NCI-H1930 (cell line): ENCODE measurements around the gene C19orf33.

ENCODE experiments used
- DNase-seq, 2 experiments: peaks; one replicate each; lab custom pipeline; 2025; lab: John Stamatoyannopoulos, UW

C19orf33 gene

DNA sequence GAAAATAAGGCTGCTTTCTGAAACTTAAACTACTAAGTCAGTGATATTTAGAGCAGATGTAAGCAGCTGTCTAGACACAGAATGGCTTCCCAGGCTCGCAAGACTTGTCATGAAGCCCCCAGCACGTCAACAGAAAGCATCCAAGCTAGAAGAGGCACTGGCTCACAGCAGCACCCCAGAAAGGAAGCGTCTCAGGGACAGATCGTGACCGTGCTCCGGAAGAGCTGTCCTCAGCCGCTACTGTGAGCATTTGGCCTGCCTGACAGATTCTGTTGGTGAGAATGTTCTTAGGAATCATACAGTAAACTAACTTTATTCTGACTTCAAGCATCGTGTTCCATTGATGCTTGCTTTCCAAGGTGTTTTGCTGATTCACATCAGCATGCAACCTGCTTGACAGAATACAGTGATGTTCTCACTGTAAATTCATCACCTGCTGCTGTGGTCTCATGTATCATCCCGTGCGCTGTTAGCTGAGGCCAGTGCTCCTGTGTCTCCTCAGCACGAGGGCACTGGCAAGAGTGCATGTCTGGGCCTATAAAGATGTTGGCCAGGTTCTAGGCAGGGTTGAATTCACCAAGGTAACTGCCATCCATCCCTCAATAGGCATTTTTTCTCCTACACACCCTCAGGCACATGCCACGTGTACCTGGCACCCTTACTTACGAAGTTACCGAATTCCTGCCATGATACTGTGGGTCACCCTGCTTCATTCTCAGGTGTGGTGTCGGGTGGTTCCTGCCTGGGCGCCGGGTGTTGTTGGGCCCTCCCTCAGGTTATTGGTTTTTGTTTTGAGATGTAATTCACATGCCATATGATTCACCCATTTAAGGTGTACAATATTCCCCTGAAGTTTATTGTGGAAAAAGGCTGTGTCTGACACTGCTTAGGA is 23.8 kb upstream of the C19orf33 start:
- DNase-seq = no peak

DNA sequence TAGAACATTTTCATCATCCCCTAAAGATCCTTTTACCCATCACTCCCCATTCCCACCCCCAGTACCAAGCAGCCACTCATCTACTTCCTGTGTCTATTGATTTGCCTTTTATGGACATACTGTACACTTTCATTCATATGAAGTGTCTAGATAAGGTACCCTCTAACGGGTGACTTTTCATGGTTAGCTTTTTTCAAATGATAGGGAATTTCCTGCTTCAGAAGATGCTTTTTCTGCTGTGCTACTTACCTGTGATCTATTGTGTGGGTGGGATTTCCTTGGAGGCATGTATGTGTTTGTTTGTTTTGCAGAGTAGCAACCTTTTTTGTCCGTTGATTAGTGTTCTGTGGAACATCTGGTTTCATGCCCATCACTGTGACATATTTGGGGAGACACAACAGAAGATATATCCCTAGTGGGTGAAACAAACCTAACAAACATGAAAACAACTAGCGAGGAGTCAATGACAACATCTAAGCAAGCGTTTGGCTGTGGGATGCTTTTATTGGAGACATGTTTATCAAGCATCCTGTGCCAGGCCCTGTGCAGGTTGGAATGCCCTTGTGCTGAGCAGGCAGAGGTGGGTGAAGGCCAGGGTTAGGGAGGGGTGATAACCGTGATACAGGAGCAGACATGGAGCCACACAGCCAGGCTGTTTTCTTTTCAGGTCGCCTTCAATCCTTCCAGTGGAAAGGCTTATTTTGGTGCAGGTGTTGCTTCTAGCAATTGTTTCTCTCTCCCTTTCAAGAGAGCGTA is 22.1 kb upstream of the C19orf33 start:
- no peak for DNase-seq

DNA sequence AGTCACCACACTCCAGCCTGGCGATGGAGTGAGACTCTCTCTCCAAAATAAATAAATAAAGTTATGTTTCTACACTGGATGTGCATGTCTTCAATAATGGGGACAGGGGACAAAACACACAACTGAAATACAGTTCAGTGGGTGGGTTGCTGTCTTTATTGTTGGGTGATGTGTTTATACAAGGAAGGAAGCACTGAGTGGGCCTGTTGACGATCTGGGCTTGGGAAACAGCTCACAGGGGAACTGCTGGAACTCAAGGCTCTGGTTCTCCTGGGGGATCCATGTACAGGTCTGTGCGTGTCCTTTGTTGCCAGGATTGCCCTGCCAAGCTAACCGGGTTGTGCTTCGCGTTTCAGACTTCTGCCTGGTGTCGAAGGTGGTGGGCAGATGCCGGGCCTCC is 20.8 kb upstream of the C19orf33 start:
- DNase-seq = no peak

DNA sequence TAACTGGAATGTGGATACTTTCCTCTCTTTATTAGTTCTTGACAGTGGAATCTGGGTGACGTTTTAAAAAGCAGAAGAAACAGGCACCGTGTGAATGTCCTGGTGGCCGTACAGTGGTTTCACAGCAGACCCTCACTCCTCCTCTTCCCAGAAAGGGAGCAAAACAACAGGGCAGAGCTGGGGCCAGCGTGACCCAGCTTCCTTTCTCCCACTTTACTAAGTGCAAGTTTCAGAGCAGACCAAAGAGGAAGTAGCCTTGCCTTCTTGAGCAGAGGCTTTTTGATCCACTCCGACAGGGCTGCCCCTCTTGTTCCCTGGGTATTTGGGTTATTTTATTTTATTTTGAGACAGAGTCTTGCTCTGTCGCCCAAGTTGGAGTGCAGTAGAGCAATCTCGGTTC is 19.6 kb upstream of the C19orf33 start:
- DNase-seq = no peak

DNA sequence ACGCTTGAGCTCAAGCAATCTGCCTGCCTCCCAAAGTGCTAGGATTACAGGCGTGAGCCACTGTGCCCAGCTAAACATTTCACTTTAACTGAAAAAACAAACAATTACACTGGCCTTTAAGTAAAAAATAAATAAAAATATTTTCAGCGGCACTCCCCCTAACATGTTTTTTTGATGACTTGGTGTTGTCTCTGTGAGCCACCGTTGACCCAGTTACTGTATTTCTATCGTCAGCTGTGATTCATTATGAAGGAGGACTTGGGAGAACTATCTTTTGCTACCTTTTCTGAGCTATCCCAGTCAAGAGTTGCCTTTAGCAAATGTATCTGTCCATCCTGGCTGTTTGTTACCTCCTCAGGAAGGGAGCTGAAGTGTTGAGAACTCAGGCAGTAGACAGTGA is 18.5 kb upstream of the C19orf33 start:
- no peak for DNase-seq

DNA sequence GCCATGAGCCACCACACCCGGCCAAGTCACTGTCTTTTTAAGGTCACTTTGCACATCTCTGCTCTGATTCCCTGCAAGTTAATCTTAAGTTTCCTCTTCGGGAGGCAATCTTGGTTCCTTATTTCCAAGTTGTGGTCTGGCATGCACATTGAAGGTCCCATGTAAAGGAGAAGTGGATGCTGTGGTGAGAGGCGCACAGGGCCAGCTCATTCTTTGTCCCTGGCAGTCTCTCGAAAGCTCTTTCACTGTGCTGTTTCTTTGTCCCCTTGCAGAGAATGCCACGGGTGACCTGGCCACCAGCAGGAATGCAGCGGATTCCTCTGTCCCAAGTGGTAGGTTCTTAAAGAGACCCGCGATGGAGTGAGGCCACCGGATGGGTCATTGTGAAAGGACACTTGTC is 16.4 kb upstream of the C19orf33 start:
- DNase-seq = no peak

DNA sequence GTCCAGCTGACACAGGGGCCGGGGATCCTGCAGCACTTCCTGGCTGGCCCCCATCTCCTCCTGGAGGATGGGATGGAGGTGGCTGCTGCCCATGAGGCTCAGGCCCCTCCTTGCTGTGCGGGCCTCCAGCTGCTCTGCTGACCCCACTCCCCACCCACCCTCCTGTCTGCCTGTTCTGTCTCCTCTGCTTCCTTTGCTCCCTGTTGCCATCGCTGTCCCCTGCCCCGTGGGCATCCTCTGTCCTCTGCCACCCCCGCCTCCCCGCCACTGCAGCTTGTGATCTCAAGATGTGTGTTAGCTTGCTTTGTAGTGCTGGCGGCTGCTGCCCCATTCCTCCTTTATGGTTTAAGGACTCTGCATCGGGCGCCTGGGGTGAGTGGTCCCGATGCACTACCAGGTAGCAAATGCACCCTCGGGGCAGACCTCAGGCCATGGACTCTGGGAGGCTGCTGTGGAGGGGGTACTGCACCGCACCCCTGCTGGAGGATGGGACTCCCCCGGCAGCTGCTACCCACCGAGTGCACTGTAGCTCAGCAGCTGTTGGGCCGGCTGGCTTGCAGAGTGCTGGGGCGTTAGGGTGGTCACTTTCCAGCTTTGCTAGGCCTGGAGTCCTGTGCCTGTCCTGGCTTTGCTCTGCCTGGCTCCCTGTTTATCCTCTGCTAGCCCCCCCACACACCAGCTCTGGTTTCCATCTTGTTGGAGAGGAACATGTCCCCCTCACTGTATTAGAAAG is 15.8 kb upstream of the C19orf33 start:
- no peak for DNase-seq

DNA sequence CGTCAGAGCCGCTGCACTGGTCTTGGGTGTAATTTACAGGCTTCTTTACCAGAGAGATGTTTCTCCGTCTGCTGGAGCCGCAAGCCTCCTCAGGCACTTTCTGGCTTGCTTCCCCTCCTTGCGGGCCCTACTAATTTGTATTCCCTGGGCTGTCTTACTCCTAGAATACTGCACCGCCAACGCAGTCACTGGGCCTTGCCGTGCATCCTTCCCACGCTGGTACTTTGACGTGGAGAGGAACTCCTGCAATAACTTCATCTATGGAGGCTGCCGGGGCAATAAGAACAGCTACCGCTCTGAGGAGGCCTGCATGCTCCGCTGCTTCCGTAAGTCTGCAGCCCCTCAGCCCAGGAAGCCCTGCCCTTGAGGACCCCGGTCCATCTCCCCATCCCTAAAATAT is 14.1 kb upstream of the C19orf33 start:
- no peak for DNase-seq

DNA sequence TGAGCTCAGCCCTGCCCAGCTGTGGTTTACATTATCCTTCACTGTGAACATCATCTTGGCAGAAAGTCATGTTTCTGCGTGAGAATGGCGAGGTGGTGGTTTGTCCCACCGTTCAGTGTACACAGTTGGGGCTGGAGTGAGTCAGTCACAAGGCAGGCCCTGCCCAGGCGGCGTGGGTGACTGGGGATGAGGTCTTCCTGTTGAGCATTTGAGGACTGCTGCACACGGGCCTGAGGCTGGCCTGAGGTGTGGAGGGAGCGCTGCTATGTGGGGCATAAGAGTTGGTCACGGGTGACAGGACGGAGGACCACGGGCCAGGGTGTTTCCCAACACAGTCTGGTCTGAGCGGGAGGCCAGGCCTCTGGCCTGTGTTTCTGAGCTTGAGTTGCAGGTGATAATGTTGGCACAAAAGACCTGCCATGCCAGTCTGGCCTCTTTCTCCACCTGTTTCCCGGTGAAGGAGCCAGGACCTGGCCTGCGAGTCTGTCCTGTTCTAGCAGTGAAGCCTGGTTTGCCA is 13.4 kb upstream of the C19orf33 start:
- no peak for DNase-seq

DNA sequence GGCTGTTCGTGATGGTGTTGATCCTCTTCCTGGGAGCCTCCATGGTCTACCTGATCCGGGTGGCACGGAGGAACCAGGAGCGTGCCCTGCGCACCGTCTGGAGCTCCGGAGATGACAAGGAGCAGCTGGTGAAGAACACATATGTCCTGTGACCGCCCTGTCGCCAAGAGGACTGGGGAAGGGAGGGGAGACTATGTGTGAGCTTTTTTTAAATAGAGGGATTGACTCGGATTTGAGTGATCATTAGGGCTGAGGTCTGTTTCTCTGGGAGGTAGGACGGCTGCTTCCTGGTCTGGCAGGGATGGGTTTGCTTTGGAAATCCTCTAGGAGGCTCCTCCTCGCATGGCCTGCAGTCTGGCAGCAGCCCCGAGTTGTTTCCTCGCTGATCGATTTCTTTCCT is 12.2 kb upstream of the C19orf33 start:
- DNase-seq = no peak

DNA sequence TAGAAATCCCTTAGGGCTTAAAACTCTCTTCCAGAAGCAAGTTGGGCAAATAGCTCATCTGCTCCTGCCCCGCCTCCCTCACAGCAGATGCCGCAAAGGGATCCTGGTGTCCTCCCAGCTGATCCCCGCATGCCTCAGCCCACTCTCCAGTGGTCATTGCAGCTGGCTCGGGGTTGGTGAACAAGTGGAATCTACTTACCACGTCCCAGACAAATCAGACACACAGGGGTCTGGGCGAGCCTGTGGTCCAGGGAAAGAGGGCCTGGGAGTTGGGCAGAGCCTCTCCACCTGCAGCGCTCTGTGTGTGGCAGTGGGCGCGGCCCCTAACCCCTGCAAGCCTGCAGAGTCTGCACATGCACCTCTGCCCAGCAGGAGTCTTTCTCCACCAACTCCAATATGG is 10.8 kb upstream of the C19orf33 start:
- no peak for DNase-seq

DNA sequence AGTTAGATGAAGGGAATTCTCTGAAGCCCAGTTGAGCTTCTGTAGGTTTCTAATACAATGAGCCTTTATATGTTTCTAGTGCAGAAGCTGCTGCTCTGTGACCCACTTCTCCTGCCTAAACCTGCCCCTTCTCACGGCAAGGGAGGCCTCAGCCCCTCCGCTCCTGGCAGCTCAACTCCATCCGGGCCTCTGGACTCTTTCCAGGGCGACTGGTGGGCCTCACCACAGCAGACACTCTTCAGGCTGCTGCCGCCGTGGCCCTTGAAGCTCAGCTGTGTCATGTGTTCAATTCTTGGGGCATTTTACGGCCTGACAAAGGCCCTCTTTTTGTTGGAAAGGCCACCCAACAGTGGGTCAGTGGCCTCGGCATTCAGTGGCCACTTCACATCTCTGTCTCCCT is 10.0 kb upstream of the C19orf33 start:
- DNase-seq = no peak

DNA sequence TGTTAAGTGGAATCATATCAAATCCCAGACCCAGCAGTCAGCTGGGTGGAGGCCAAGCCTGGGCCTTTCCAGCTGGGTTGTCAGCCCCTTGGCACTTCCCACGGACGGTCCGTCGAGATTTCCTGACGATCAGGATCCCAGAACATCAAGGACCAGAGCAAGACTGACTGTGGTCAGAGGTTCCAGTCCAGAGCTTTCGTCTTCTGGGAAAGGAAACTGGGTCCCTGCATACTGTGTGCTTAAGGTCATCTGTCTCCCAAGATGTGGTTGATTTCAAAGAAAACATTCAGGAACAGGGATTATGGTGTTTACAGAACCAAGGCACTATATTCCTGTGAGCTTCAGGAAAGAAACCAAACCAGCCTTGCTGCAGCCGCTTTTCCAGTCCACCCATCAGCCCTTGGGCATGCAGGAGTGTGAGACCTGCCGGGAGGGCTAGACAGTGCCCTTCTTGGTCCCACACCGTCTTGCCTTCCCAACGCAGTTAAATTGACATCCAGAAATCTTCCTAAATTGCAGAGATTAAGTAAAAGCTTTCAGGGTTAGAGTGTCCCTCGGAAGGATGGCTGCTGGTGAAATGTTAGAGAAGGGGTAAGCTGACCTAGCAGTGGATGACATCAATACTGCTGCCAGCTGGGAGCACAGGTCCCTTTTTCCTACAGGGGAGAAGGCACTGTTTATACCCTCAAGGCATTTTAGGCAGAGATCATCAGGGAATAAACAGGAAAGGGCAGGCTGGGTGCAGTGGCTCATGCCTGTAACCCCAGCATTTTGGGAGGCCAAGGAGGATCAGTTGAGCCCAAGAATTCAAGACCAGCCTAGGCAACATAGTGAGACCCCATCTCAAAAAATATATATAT is 5.0 kb upstream of the C19orf33 start:
- no peak for DNase-seq

DNA sequence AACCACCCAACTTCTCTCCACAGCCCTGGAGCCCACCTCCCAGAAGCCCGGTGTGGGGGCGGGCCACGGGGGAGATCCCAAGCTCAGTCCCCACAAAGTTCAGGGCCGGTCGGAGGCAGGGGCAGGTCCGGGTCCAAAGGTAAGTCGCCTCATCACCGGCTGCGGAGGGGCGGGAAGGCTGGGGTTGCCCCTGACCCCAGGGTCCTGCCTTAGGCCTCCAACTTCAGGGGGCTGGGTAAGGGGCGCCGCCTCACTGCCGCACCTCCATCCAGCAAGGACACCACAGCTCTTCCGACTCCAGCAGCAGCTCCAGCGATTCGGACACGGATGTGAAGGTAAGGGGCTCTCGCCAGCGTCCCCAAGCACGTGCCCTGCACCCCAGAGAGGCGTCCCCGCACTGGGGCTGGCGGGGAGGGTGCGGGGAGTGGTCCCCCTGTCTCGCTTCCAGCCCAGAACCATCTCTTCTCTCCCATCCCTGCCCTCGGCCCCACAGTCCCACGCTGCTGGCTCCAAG is 358 bp downstream of the C19orf33 start:
- DNase-seq = no peak

DNA sequence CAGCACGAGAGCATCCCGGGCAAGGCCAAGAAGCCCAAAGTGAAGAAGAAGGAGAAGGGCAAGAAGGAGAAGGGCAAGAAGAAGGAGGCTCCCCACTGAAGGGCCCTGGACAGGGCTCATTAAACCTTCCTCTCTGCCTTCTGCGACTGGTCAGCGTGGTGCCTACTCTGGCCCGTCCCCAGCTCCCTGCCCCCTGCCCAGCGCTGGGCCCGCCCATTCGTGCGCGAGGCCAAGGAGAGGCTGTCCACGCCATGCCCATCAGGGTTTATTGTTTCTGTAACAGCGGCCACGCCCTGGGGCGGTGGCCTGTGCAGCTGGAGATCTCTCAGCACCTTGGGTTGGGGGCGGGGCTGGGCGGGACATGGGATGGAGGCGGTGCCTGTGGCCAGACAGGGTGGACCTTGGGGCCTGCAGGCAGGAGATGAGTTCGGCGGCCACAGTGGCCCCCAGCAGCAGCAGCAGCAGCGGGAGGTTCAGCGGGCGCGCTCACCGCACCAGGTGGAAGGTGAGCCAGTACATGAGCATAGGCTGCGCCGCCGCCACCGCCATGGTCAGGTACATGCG is 897 bp downstream of the C19orf33 start:
- DNase-seq = peak in 1 of 2 experiments; percentile 14

DNA sequence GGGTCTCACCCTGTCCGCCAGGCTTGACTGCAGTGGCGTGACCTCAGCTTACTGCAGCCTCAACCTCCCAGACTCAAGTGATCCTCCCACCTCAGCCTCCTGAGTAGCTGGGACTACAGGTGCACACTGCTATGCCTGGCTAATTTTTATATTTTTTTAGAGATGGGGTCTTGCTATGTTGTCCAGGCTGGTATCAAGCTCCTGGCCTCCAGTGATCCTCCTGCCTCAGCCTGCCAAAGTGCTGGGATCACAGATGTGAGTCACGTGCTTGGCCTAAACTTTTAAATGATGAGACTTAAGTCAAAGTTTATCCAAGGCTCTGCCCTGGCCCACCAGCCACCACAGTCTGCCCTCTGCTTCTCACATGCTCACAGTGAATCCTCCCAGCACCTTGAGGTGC is 2.2 kb downstream of the C19orf33 start:
- no peak for DNase-seq

DNA sequence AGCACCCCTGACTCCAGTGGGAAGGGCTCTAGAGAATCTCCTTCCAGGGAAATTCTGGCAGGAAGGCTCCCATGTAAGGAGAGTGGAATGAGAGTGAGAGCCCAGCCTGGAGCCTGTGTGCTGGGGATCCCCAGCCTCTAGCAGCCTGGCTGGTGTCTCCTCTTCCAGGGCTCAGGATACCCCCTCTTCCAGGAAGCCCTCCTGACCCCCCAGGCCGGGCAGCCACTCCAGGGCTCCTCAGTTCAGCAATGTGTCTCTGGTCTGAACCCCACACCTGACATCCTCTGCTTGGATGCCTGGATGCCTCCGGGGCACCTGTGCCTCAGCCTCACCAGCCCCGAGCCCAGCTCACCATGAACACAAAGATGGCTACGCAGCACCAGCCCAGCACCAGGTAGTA is 3.0 kb downstream of the C19orf33 start:
- DNase-seq = no peak

DNA sequence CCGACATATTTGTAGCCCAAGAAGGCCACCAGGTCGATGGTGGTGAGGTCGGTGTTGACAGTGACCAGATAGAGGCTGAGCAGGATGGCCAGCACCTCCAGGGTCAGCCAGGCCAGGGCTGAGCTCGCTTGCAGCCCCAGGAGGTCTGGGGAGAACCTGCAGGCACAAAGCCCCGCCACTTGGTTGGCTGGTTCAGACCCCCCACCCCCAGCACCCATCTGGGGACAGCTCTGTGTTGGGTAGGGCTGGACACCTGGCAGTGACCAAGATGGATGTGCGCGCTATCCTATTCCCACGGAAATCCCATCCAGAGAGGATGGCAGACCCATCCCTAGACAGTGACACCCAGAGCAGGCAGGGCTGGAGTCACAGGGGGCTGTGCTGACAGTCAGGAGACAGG is 3.5 kb downstream of the C19orf33 start:
- no peak for DNase-seq

DNA sequence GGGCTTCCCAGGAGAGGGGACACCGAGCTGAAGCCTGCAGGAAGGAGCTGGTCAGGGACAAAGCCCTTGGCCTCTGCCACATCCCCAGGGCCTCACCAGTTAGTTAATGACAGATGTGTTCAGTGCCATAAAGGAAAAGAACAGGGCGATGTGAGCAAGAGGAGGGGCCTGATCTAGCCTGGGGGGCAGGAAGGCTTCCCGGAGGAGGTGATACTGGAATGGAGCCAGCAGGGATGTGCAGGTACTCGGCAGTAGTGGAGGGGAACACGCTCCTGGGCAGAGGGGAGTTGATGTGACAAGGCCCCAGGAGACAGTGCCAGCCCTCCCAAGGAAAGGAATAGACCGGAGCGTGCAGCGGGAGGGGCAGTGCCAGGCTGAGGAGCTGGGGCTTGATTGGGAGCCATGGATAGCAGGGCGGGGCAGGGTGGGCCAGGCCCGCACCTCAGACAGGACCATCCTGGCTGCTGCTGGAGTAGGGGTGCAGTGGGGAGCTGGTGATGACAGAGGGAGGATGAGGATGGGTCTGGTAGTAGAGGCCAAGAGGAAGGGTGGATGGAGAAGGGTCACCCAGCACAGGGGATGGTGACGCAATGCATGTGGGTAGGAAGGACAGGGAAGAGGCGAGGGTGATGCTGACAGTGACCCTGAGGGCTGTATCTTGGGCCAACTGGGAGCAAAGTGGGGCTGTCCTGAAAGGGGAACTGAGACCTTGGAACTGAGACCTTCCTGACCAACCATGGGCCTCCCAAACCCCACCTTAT is 4.1 kb downstream of the C19orf33 start:
- DNase-seq = no peak

DNA sequence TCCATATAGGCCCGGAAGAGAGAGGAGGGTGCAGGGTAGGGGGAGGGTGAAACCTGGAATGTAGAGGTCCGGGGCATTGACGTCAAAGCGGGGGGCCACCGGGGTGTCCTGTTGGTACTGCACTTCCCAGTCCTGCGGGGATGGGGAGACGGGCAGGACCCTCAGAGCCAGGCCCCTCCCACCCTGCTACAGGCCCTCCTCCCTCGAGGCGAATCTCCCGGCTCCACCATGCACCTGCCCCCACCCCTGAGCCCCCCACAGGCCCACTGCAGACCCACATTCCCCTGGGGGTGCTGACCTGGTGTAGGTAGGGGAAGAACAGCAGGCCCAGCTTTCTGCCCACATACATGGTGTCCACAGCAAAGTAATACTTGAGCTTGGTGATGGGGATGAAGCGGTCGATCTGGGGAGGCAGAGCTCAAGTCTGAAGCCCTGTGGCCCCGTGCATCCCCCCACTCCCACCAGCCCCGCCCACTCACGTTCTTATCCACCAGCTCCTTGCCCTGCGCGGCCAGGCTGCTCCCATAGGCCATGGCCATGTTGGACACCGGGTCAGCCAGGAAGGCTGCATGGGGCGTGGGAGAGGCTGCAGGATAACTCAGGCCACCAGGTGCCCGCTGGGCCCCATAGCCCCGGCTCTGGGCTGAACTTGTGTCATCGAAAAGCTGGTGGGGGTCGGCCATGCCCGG is 5.0 kb downstream of the C19orf33 start:
- no peak for DNase-seq
